WI38 (cell line): ENCODE results near the gene UBA3.

Experiments used
- H3K4me3 ChIP-seq: 2 replicates; pipeline ENCODE4 v1.5.1; 2011; ENCODE audit warnings: low read depth, mild to moderate bottlenecking, control low read depth, low read length
- TF ChIP-seq, protein P1 (sequence below): IDR thresholded peaks from 2 replicates; pipeline ENCODE4 v1.5.1; 2012; ENCODE audit warnings: low read depth, mild to moderate bottlenecking, control low read depth, low read length

Gene UBA3

DNA sequence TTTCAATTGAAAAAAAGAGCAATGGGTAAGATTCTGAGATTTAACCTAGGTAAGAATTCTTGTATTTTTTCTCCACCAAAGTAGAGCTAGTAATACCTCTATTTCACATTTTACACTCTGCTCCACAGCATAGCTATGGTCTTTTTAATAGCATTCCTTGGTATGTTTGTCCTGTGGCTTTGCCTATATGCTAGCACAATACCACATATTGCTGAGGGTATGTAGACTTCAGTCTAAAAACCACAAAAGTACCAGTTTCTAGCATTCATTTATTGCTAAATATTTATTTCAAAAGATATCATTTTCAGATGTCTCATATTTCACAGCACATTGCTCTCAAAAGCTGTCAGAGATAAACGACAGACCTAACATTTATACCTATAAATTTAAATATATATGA, 48.5 kb downstream of the UBA3 start:
- H3K4me3 ChIP-seq: no peak overlapping the region
- TF ChIP-seq, protein P1, sequence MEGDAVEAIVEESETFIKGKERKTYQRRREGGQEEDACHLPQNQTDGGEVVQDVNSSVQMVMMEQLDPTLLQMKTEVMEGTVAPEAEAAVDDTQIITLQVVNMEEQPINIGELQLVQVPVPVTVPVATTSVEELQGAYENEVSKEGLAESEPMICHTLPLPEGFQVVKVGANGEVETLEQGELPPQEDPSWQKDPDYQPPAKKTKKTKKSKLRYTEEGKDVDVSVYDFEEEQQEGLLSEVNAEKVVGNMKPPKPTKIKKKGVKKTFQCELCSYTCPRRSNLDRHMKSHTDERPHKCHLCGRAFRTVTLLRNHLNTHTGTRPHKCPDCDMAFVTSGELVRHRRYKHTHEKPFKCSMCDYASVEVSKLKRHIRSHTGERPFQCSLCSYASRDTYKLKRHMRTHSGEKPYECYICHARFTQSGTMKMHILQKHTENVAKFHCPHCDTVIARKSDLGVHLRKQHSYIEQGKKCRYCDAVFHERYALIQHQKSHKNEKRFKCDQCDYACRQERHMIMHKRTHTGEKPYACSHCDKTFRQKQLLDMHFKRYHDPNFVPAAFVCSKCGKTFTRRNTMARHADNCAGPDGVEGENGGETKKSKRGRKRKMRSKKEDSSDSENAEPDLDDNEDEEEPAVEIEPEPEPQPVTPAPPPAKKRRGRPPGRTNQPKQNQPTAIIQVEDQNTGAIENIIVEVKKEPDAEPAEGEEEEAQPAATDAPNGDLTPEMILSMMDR: no peak

- TF ChIP-seq, protein P1: no peak
- no peak overlapping the region for H3K4me3 ChIP-seq
These were observed 59.3 kb downstream of the UBA3 start for GRCh38 chr3:69020857-69021256.

DNA sequence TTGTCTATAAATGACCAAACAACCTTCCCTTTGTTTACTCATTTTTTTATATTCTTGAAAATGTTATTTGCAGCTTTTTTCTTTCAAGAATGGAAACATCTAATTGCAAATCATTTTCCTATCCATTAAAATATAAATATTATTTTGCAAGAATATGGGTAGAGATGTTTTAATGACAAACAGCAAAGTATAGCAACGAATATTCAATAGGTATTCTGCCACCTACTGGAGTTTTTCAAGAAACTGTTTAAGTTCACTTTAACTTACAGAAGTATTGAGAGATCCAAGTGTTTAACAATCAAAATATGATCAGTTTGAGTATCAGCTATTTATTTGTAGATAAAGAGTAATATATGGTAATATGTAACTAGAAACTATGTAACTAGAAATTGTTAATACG, 59.7 kb downstream of the UBA3 start:
- no peak overlapping the region for H3K4me3 ChIP-seq
- TF ChIP-seq, protein P1: no peak

- H3K4me3 ChIP-seq: no peak overlapping the region
- TF ChIP-seq, protein P1: no peak
These were observed 63.3 kb downstream of the UBA3 start for GRCh38 chr3:69016901-69017300.

- H3K4me3 ChIP-seq: no peak overlapping the region
- TF ChIP-seq, protein P1: no peak
These were observed 64.1 kb downstream of the UBA3 start for GRCh38 chr3:69016102-69016501.

GRCh38 chr3:69014022-69014580, 66.1 kb downstream of the UBA3 start:
- TF ChIP-seq, protein P1: no peak

GRCh38 chr3:69013253-69014021, 66.7 kb downstream of the UBA3 start, which contains the start of gene EOGT:
Gene EOGT (minus strand): TSS chr3:69013684. CDS start chr3:69009846, 3,838 bp downstream.
- TF ChIP-seq, protein P1: peak; percentile 61
- peak within 1 kb of the TSS; percentile 74 for H3K4me3 ChIP-seq

More at GRCh38 chr3:69014022-69014580, 66.1 kb downstream of the UBA3 start:
- H3K4me3 ChIP-seq: peak overlapping the region; percentile 74
